Measurements from ENCODE around the gene ARHGAP25. TPM values are rescaled to one million over a fixed set of nuclear protein-coding genes. Genes with fewer than 3 reads are reported as not detected.
A peak's percentile ranks its signal among the peaks of the same experiment; 100 is the strongest.

Gene ARHGAP25
- polyA plus RNA-seq, 3 donors: 20.8 to 56.8 (median 36.3) TPM

DNA sequence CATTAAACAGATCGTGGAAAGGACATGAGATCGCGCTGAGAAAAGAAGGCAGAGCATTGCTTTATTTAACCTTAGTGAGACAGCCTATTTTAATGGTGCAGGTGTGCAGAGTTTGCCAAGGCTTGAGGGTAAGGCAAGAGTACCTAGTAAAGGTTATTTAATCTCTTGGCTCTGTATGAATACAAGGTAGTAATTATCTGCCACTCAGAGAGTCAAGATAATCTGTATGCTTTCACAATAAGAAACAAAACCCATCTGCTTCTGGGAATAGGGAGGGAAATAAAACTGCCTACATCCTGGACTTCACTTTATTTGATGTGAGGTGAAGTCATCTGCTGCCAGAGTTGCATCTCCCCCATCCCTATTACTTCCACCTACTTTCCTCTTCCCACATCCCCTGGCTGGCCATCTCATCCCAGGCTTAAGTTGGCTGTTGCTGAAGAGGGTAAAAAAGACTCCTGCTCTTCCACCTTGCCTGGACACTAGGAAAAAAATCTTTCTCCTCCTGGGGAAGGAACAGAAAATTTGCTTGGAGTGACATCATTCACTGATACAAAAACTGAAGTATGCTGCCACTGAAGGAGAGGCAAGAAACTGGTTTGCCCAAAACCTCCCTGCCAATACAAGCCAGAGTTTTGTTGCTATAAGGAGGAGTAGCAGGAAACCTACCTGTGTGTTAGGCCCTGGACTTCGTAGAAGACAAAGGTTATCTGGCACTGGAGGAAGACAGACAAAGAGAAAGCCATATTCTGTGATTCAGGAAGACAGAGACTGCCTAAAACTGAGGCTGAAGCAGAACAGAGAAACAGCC lies 35.8 kb upstream of the ARHGAP25 start:
- Histone ChIP-seq H3K9me3 (replicated peaks in 1 of 2; ENCODE audit: control insufficient read depth in 1 of 2, insufficient read depth in 1 of 2, low read length in 2 of 2) (no peaks in the 10 kb centered on the region), H3K27ac (ENCODE audit: low read depth in 1 of 2, low read length in 2 of 2) (no peak overlapping the region), H3K9ac (ENCODE audit: insufficient read depth, low read length, poor library complexity, severe bottlenecking) (no peak overlapping the region), H3K4me2 (replicated peaks; ENCODE audit: extremely low read depth, low read length, poor library complexity, severe bottlenecking) (no peak overlapping the region), H3K79me2 (ENCODE audit: insufficient read depth, low read length) (no peaks in the 10 kb centered on the region), H2AFZ (ENCODE audit: insufficient read depth, low read depth, low read length, poor library complexity, severe bottlenecking) (no peak overlapping the region), H4K20me1 (ENCODE audit: insufficient read depth, low read length) (no peaks in the 10 kb centered on the region), H3K27me3 (ENCODE audit: control insufficient read depth in 2 of 2, insufficient read depth in 2 of 2, low read length in 2 of 2) (no peaks in the 10 kb centered on the region), H3K4me3 (replicated peaks in 1 of 3; ENCODE audit: low read depth in 2 of 3, low read length in 3 of 3) (no peak overlapping the region), H3K4me1 (ENCODE audit: control insufficient read depth in 1 of 2, insufficient read depth in 2 of 2, low read length in 2 of 2) (peaks cover 28 to 35% of the 10 kb centered on the region in 2 donors), H3K36me3 (replicated peaks in 1 of 2; ENCODE audit: control insufficient read depth in 1 of 2, insufficient read depth in 2 of 2, low read length in 2 of 2) (no peaks in the 10 kb centered on the region)
- H3K9me3 Mint-ChIP-seq: peaks cover 0 to 16% (median 12%) of the 10 kb centered on the region in 7 donors
- H3K4me1 Mint-ChIP-seq: peaks cover 38% of the 10 kb centered on the region
- H3K36me3 Mint-ChIP-seq: peaks cover 0 to 5% of the 10 kb centered on the region in 2 donors
- peaks cover 0 to 4% (median 0%) of the 10 kb centered on the region in 3 donors for H3K27me3 Mint-ChIP-seq (ENCODE audit: low read depth in 3 of 3)
- no peak overlapping the region for H3K4me3 Mint-ChIP-seq
- H3K27ac Mint-ChIP-seq: peak overlapping the region in 1 of 7 donors; percentile 11
- DNase-seq: no peak
- WGBS (ENCODE audit: insufficient coverage): 100% methylated on average over 1 of the region's 4 CpGs
- intact Hi-C loops (cut with micrococcal nuclease): no loop called here
- TF ChIP-seq CTCF (IDR thresholded peaks at IDR 0.05): no peak

GRCh38 chr2:68700560-68700959 lies 34.1 kb upstream of the ARHGAP25 start:
- H3K27me3 ChIP-seq (ENCODE audit: control insufficient read depth in 2 of 2, insufficient read depth in 2 of 2, low read length in 2 of 2): no peaks in the 10 kb centered on the region
- no CpG with 5 or more reads among the region's 2 CpGs for WGBS (ENCODE audit: insufficient coverage)
- no peak overlapping the region for H3K27ac Mint-ChIP-seq
- intact Hi-C loops (cut with micrococcal nuclease): loop anchor here in 1 of 2 donors (10.0 kb wide), 1 partner anchor 224 kb away; no protein-coding TSS in a partner anchor
- H3K9me3 Mint-ChIP-seq: peaks cover 0 to 16% (median 12%) of the 10 kb centered on the region in 7 donors
- H3K4me1 Mint-ChIP-seq: peaks cover 23% of the 10 kb centered on the region
- H3K36me3 ChIP-seq (replicated peaks in 1 of 2; ENCODE audit: control insufficient read depth in 1 of 2, insufficient read depth in 2 of 2, low read length in 2 of 2): no peaks in the 10 kb centered on the region
- H2AFZ ChIP-seq (ENCODE audit: insufficient read depth, low read depth, low read length, poor library complexity, severe bottlenecking): no peak overlapping the region
- H3K27me3 Mint-ChIP-seq (ENCODE audit: low read depth in 3 of 3): peaks cover 0 to 2% (median 1%) of the 10 kb centered on the region in 3 donors
- no peak overlapping the region for H3K27ac ChIP-seq (ENCODE audit: low read depth in 1 of 2, low read length in 2 of 2)
- no peaks in the 10 kb centered on the region for H3K9me3 ChIP-seq (replicated peaks in 1 of 2; ENCODE audit: control insufficient read depth in 1 of 2, insufficient read depth in 1 of 2, low read length in 2 of 2)
- H3K79me2 ChIP-seq (ENCODE audit: insufficient read depth, low read length): no peaks in the 10 kb centered on the region
- H3K4me2 ChIP-seq (replicated peaks; ENCODE audit: extremely low read depth, low read length, poor library complexity, severe bottlenecking): no peak overlapping the region
- peaks cover 15 to 20% of the 10 kb centered on the region in 2 donors for H3K4me1 ChIP-seq (ENCODE audit: control insufficient read depth in 1 of 2, insufficient read depth in 2 of 2, low read length in 2 of 2)
- no peak overlapping the region for H3K9ac ChIP-seq (ENCODE audit: insufficient read depth, low read length, poor library complexity, severe bottlenecking)
- no peak for DNase-seq
- H4K20me1 ChIP-seq (ENCODE audit: insufficient read depth, low read length): no peaks in the 10 kb centered on the region
- no peak for TF ChIP-seq CTCF (IDR thresholded peaks at IDR 0.05)
- peaks cover 0 to 5% of the 10 kb centered on the region in 2 donors for H3K36me3 Mint-ChIP-seq
- H3K4me3 Mint-ChIP-seq: no peak overlapping the region
- no peak overlapping the region for H3K4me3 ChIP-seq (replicated peaks in 1 of 3; ENCODE audit: low read depth in 2 of 3, low read length in 3 of 3)

All from CD14-positive monocyte (primary cell).